Activated gamma-delta T cell treated with anti-CD3 and anti-CD28 coated beads, Interleukin-2, amount 50 U/mL, for 16 hours (primary cell): ENCODE results near the gene SEC14L6.

Experiments
- DNase-seq: peaks from one replicate; pipeline ENCODE4 v3.0.0-alpha.2; 2020; ENCODE audit warnings: low read depth

Gene SEC14L6

GRCh38 chr22:30535182-30535581, 11.4 kb downstream of the SEC14L6 start:
- no peak for DNase-seq

- DNase-seq: no peak
These were observed 14.6 kb downstream of the SEC14L6 start for GRCh38 chr22:30531651-30532608.

- no peak for DNase-seq
These were observed 19.9 kb downstream of the SEC14L6 start for GRCh38 chr22:30526656-30527055.

GRCh38 chr22:30523646-30524489, 22.7 kb downstream of the SEC14L6 start:
- no peak for DNase-seq

- DNase-seq: no peak
These were observed 25.0 kb downstream of the SEC14L6 start for GRCh38 chr22:30521368-30522156.

- DNase-seq: no peak
These were observed 26.6 kb downstream of the SEC14L6 start for GRCh38 chr22:30519842-30520425.

GRCh38 chr22:30516731-30517130, 29.8 kb downstream of the SEC14L6 start:
- DNase-seq: no peak

- DNase-seq: no peak
These were observed 30.3 kb downstream of the SEC14L6 start for GRCh38 chr22:30516273-30516672.

GRCh38 chr22:30514252-30514651, 32.3 kb downstream of the SEC14L6 start:
- DNase-seq: no peak

- DNase-seq: no peak
These were observed 33.1 kb downstream of the SEC14L6 start for GRCh38 chr22:30513462-30513861.

GRCh38 chr22:30511911-30512310, 34.6 kb downstream of the SEC14L6 start:
- DNase-seq: no peak

GRCh38 chr22:30511109-30511508, 35.4 kb downstream of the SEC14L6 start:
- DNase-seq: no peak

- no peak for DNase-seq
These were observed 38.3 kb downstream of the SEC14L6 start for GRCh38 chr22:30508216-30508615.

GRCh38 chr22:30507670-30508069, 38.9 kb downstream of the SEC14L6 start:
- DNase-seq: no peak

GRCh38 chr22:30506507-30506968, 40.0 kb downstream of the SEC14L6 start:
- DNase-seq: no peak

GRCh38 chr22:30503551-30503950, 43.0 kb downstream of the SEC14L6 start:
- no peak for DNase-seq

- no peak for DNase-seq
These were observed 43.6 kb downstream of the SEC14L6 start for GRCh38 chr22:30502911-30503310.

GRCh38 chr22:30502153-30502552, 44.4 kb downstream of the SEC14L6 start:
- DNase-seq: no peak

- DNase-seq: no peak
These were observed 45.9 kb downstream of the SEC14L6 start for GRCh38 chr22:30500628-30501027.

GRCh38 chr22:30497466-30498150, 48.9 kb downstream of the SEC14L6 start:
- DNase-seq: no peak
